H9 (cell line): Measurements from ENCODE around the gene DMRT3. TPM values are rescaled to one million over a fixed set of nuclear protein-coding genes. Genes with fewer than 3 reads are reported as not detected.

ENCODE experiments used
- DNase-seq: peaks from one replicate; pipeline ENCODE4 v3.0.0-alpha.2; 2017
- H2AFZ ChIP-seq: one replicate; pipeline ENCODE4 v1.6.1; 2013; ENCODE audit warnings: mild to moderate bottlenecking, low read length, control low read depth, moderate library complexity
- H2AK5ac ChIP-seq: 2 replicates; pipeline ENCODE4 v1.6.1; 2013; ENCODE audit warnings: low read length, control low read depth, mixed read lengths; ENCODE audit not compliant: insufficient read length
- H2BK120ac ChIP-seq: one replicate; pipeline ENCODE4 v1.6.1; 2013; ENCODE audit warnings: low read depth, mild to moderate bottlenecking, low read length, control low read depth, inconsistent platforms; ENCODE audit not compliant: poor library complexity, severe bottlenecking
- H2BK12ac ChIP-seq: 2 replicates; pipeline ENCODE4 v1.6.1; 2013; ENCODE audit warnings: low read length, control low read depth, mixed read lengths, low read depth; ENCODE audit not compliant: insufficient read length
- H2BK15ac ChIP-seq: 2 replicates; pipeline ENCODE4 v1.6.1; 2013; ENCODE audit warnings: low read depth, low read length, control low read depth
- H2BK20ac ChIP-seq: one replicate; pipeline ENCODE4 v1.6.1; 2013; ENCODE audit warnings: low read depth, mild to moderate bottlenecking, low read length, control low read depth, inconsistent platforms; ENCODE audit not compliant: poor library complexity, severe bottlenecking
- H2BK5ac ChIP-seq: 2 replicates; pipeline ENCODE4 v1.6.1; 2013; ENCODE audit warnings: low read length, control low read depth, mixed read lengths; ENCODE audit not compliant: insufficient read length
- H3K14ac ChIP-seq: 2 replicates; pipeline ENCODE4 v1.6.1; 2013; ENCODE audit warnings: low read length, control low read depth; ENCODE audit not compliant: insufficient read depth
- H3K18ac ChIP-seq: 2 replicates; pipeline ENCODE4 v1.6.1; 2013; ENCODE audit warnings: low read depth, mild to moderate bottlenecking, mixed read lengths, low read length, control low read depth; ENCODE audit not compliant: insufficient read length
- H3K23ac ChIP-seq: 2 replicates; pipeline ENCODE4 v1.6.1; 2013; ENCODE audit warnings: low read length, control low read depth, mixed read lengths, low read depth; ENCODE audit not compliant: insufficient read length
- H3K23me2 ChIP-seq: 2 replicates; pipeline ENCODE4 v1.6.1; 2013; ENCODE audit warnings: low read depth, mild to moderate bottlenecking, mixed read lengths, low read length, control low read depth; ENCODE audit not compliant: insufficient read length, poor library complexity, severe bottlenecking
- H3K27ac ChIP-seq: 2 replicates; pipeline ENCODE4 v1.5.1; 2013; ENCODE audit warnings: low read length, control low read depth, mixed read lengths, low read depth; ENCODE audit not compliant: insufficient read length
- H3K27me3 ChIP-seq: 2 replicates; pipeline ENCODE4 v1.6.1; 2013; ENCODE audit warnings: low read length, control low read depth, inconsistent platforms; ENCODE audit not compliant: insufficient read depth
- H3K4ac ChIP-seq: 2 replicates; pipeline ENCODE4 v1.6.1; 2013; ENCODE audit warnings: low read depth, mild to moderate bottlenecking, control low read depth, inconsistent platforms, low read length, moderate library complexity
- H3K4me1 ChIP-seq: 2 replicates; pipeline ENCODE4 v1.6.1; 2013; ENCODE audit warnings: low read length, control low read depth, inconsistent platforms; ENCODE audit not compliant: insufficient read depth
- H3K4me2 ChIP-seq: 2 replicates; pipeline ENCODE4 v1.6.1; 2013; ENCODE audit warnings: low read length, control low read depth, mixed read lengths; ENCODE audit not compliant: insufficient read length, insufficient read depth
- H3K56ac ChIP-seq: 2 replicates; pipeline ENCODE4 v1.6.1; 2013; ENCODE audit warnings: low read depth, mild to moderate bottlenecking, mixed read lengths, low read length, control low read depth; ENCODE audit not compliant: insufficient read length
- H3K79me1 ChIP-seq: 2 replicates; pipeline ENCODE4 v1.6.1; 2013; ENCODE audit warnings: low read depth, mild to moderate bottlenecking, moderate library complexity, low read length, control low read depth, inconsistent platforms; ENCODE audit not compliant: insufficient read depth, poor library complexity, severe bottlenecking
- H3K79me2 ChIP-seq: 2 replicates; pipeline ENCODE4 v1.6.1; 2013; ENCODE audit warnings: low read length, control low read depth, inconsistent platforms; ENCODE audit not compliant: insufficient read depth
- H3K9ac ChIP-seq: 2 replicates; pipeline ENCODE4 v1.6.1; 2013; ENCODE audit warnings: low read length, control low read depth, mixed read lengths; ENCODE audit not compliant: insufficient read length; ENCODE audit errors: extremely low read depth
- H3K9me3 ChIP-seq: one replicate; pipeline ENCODE4 v1.6.1; 2013; ENCODE audit warnings: low read depth, low read length, inconsistent platforms; ENCODE audit not compliant: control insufficient read depth
- H3T11ph ChIP-seq: one replicate; pipeline ENCODE4 v1.6.1; 2013; ENCODE audit warnings: mild to moderate bottlenecking, low read length, control low read depth, inconsistent platforms
- H4K20me1 ChIP-seq: one replicate; pipeline ENCODE4 v1.6.1; 2013; ENCODE audit not compliant: control insufficient read depth, insufficient read length, insufficient read depth
- H4K5ac ChIP-seq: 2 replicates; pipeline ENCODE4 v1.6.1; 2013; ENCODE audit warnings: low read depth, mild to moderate bottlenecking, mixed read lengths, low read length, control low read depth; ENCODE audit not compliant: insufficient read length
- H4K8ac ChIP-seq: replicated peaks from 2 replicates; pipeline ENCODE4 v1.6.1; 2013; ENCODE audit warnings: low read length, control low read depth, mixed read lengths, low read depth; ENCODE audit not compliant: insufficient read length
- H4K91ac ChIP-seq: 2 replicates; pipeline ENCODE4 v1.6.1; 2013; ENCODE audit warnings: low read depth, mild to moderate bottlenecking, moderate library complexity, mixed read lengths, low read length, control low read depth; ENCODE audit not compliant: insufficient read length
- H3K27ac Mint-ChIP-seq, 3 experiments: 2 replicates in 2 of 3; 3 replicates in 1 of 3; pipeline ENCODE4 v1.8.0; 2020 to 2021; ENCODE audit warnings: mixed read lengths in 3 of 3, mild to moderate bottlenecking in 1 of 3, moderate library complexity in 1 of 3
- H3K27me3 Mint-ChIP-seq: 2 replicates; pipeline ENCODE4 v1.8.0; 2021; ENCODE audit warnings: low read depth, mild to moderate bottlenecking, moderate library complexity, mixed read lengths
- H3K36me3 Mint-ChIP-seq, 3 experiments: 2 replicates in 2 of 3; 3 replicates in 1 of 3; pipeline ENCODE4 v1.8.0; 2020 to 2021; ENCODE audit warnings: low read depth in 3 of 3, mixed read lengths in 3 of 3; ENCODE audit not compliant: insufficient read depth in 1 of 3
- H3K4me1 Mint-ChIP-seq, 2 experiments: 2 replicates each; pipeline ENCODE4 v1.8.0; 2020; ENCODE audit warnings: mixed read lengths in 2 of 2
- H3K4me3 Mint-ChIP-seq, 2 experiments: 2 replicates in 1 of 2; 3 replicates in 1 of 2; pipeline ENCODE4 v1.8.0; 2020 to 2021; ENCODE audit warnings: mild to moderate bottlenecking in 2 of 2, mixed read lengths in 2 of 2, moderate library complexity in 1 of 2
- H3K9me3 Mint-ChIP-seq, 2 experiments: 2 replicates in 1 of 2; 3 replicates in 1 of 2; pipeline ENCODE4 v1.8.0; 2020; ENCODE audit warnings: mild to moderate bottlenecking in 2 of 2, mixed read lengths in 2 of 2, moderate library complexity in 1 of 2
- CTCF ChIP-seq: fragments of 200-600 bp; sonication (generic); conservative IDR thresholded peaks from 3 replicates; pipeline ENCODE4 v1.8.0; 2021; ENCODE audit warnings: antibody characterized with exemption, mild to moderate bottlenecking
- WGBS: extraction: QIAGEN DNeasy Blood & Tissue Kit; methylation state at CpG from one replicate; pipeline ENCODE4 v1.1.7; 2013; ENCODE audit warnings: missing lambda C conversion rate, low lambda C conversion rate, mixed read lengths; ENCODE audit not compliant: insufficient read length; ENCODE audit errors: extremely low coverage; 5-methylcytosine and 5-hydroxymethylcytosine counted together
- total RNA-seq: library from RNA; stranded (reverse); gene quantifications from 2 replicates; pipeline ENCODE4 v1.2.1, GENCODE V29; 2021

DMRT3 gene
- total RNA-seq, 1 experiment from 2014 or later = not detected

GRCh38 chr9:933356-933755, 43.1 kb upstream of the DMRT3 start:
- H3K79me2 ChIP-seq = no peaks in the 10 kb centered on the region
- H3K9ac ChIP-seq = no peak overlapping the region
- H4K8ac ChIP-seq = no peak overlapping the region
- no peak overlapping the region for H2AK5ac ChIP-seq
- H3K4me2 ChIP-seq = no peak overlapping the region
- H2BK12ac ChIP-seq = no peak overlapping the region
- no peak overlapping the region for H2BK15ac ChIP-seq
- H4K91ac ChIP-seq = no peak overlapping the region
- H2AFZ ChIP-seq = no peak overlapping the region
- H3K4me1 ChIP-seq = no peaks in the 10 kb centered on the region
- no peak overlapping the region for H2BK5ac ChIP-seq
- Mint-ChIP-seq H3K36me3 (peaks cover 2 to 5% (median 3%) of the 10 kb centered on the region in 3 experiments; a peak in 3 of 7 replicates), H3K4me3 (no peak overlapping the region), H3K4me1 (no peaks in the 10 kb centered on the region), H3K9me3 (peaks cover 10 to 12% of the 10 kb centered on the region in 2 experiments; a peak in 4 of 5 replicates), H3K27me3 (peaks cover 7% of the 10 kb centered on the region; the same call in 1 of the 2 replicates), H3K27ac (no peak overlapping the region)
- no peak overlapping the region for H3K14ac ChIP-seq
- no peak overlapping the region for H3K18ac ChIP-seq
- no peak overlapping the region for H3K27ac ChIP-seq
- no peak for DNase-seq
- H3K56ac ChIP-seq = no peak overlapping the region
- no peak overlapping the region for H3K4ac ChIP-seq
- H3K23ac ChIP-seq = no peak overlapping the region
- no peak overlapping the region for H3T11ph ChIP-seq
- H3K9me3 ChIP-seq = no peaks in the 10 kb centered on the region
- no peaks in the 10 kb centered on the region for H3K79me1 ChIP-seq
- WGBS = no CpG with 5 or more reads among the region's 4 CpGs
- no peak overlapping the region for H4K5ac ChIP-seq
- no peak overlapping the region for H2BK20ac ChIP-seq
- no peak for TF ChIP-seq CTCF
- H3K27me3 ChIP-seq = no peaks in the 10 kb centered on the region
- H3K23me2 ChIP-seq = no peaks in the 10 kb centered on the region
- H4K20me1 ChIP-seq = no peaks in the 10 kb centered on the region
- H2BK120ac ChIP-seq = no peak overlapping the region
